GM12864 (cell line): Measurements from ENCODE around the gene RNF224.

Experiments used
- DNase-seq: peaks from one replicate; pipeline ENCODE4 v3.0.0-alpha.2; 2011; ENCODE audit warnings: low read depth
- H3K4me3 ChIP-seq: 2 replicates; pipeline ENCODE4 v1.5.1; 2011; ENCODE audit warnings: mild to moderate bottlenecking, low read depth, low read length, control low read depth
- CTCF ChIP-seq: IDR thresholded peaks from 2 replicates; pipeline ENCODE4 v1.5.1; 2011; ENCODE audit warnings: low read depth, mild to moderate bottlenecking, moderate library complexity, low read length, control low read depth, inconsistent platforms; ENCODE audit errors: missing control alignments

The RNF224 gene

DNA sequence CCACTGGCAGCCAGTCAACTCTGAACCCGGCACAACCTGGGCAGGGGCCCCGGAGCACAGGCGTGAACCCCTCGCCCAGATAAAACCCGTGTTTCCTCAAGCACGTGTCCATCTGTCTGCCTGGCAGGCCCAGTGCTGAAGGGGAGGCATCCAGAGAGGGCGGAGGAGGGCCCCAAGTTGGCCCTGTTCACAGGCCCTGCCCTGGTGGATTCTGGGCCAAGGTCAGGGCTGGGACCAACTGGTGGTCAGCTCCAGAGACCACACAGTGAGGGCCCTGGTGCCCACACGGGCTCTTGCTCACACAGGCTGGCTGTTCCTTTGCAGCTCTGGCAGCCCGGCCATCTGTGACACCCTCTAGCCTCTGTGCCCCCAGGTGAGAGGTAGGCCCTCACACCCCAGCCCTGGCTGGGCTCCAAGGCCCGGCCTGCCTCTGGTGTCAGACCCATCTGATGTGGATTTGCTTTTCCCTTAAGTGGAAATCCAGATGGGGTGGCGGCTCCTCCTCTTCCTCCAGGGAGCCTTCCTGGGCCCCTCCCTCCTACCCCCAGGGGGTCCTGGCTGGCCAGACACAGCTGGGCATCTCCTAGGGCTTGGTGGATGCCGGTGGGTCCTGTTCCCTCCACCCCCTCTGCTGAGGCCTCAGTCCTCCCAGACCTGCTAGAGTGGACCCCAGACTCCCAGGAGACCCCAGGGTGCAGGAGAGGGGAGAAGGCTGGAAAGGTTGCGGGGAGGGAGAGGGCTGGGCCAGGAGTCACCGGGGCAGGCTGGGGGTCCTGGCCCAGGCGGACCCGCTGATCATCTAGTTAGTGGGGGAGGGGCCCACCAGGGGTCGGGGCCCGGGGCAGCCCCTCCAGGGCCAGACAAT, 23.3 kb downstream of the RNF224 start:
- no peak for TF ChIP-seq CTCF
- no peak overlapping the region for H3K4me3 ChIP-seq
- no peak for DNase-seq

DNA sequence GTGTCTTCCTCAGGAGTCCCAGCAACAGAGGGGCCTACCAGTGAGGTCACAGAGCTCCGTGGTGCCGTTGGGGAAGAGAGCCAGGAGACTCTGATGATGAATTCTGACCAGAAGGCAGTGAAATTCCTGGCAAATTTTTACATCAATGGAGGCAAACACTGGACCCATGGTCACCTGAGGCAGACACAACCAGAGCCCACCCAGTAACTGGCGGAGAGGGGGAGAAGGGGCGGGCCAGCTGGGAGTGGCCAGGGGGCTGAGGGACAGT, 23.8 kb downstream of the RNF224 start, which contains the start of gene STPG3:
STPG3 (plus strand) TSS at position 93 of the 268 bp plus-strand sequence; CDS start at position 94, 1 bp downstream.
- H3K4me3 ChIP-seq, result no peak within 1 kb of the TSS
- no peak for DNase-seq
- TF ChIP-seq CTCF, result no peak

GRCh38 chr9:137251490-137252268, 24.4 kb downstream of the RNF224 start:
- TF ChIP-seq CTCF, result no peak
- DNase-seq, result no peak
- no peak overlapping the region for H3K4me3 ChIP-seq

GRCh38 chr9:137252555-137253506, 25.5 kb downstream of the RNF224 start:
- DNase-seq, result no peak
- H3K4me3 ChIP-seq, result no peak overlapping the region
- no peak for TF ChIP-seq CTCF

GRCh38 chr9:137253717-137254623, 26.7 kb downstream of the RNF224 start:
- no peak for TF ChIP-seq CTCF
- peak overlapping the region; percentile 89 for H3K4me3 ChIP-seq
- no peak for DNase-seq
